CD4-positive, alpha-beta T cell treated with Interleukin-1 beta for 1 hour (primary cell): ENCODE measurements around the gene LYPD4.
"Not testable (repeated sequence)": the region's sequence is repeated elsewhere in the genome, so short reads cannot be mapped to it uniquely, and the experiment has no call there.

ENCODE experiments used
- DNase-seq, 2 donors: peaks; one replicate each; pipeline ENCODE4 v3.0.0-alpha.2; 2020 to 2022

LYPD4 gene, protein sequence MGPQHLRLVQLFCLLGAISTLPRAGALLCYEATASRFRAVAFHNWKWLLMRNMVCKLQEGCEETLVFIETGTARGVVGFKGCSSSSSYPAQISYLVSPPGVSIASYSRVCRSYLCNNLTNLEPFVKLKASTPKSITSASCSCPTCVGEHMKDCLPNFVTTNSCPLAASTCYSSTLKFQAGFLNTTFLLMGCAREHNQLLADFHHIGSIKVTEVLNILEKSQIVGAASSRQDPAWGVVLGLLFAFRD

DNA sequence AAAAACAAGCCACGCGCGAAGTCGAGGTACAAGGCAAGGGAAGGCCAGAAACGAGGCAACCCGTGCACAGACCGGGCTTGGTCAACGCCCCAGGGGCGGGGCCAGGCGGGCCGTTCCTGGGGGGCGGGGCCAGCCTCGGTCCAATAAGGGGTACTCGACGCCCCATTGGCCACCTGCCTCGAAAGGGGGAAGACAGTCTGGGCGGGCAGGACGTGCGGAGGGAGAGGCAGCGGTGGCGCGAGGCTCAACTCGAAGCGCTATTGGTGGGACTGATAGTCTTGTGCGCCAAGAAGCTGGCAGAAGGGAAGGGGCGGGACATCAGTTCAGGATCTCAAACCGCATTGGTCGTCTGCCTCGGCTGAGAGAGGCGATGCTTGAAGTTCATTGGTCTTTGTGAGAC, at the start of gene LYPD4:
Gene LYPD4 (minus strand): TSS at position 83 of the 400 bp plus-strand sequence. CDS start 5,398 bp downstream, outside the sequence.
- no peak for DNase-seq

DNA sequence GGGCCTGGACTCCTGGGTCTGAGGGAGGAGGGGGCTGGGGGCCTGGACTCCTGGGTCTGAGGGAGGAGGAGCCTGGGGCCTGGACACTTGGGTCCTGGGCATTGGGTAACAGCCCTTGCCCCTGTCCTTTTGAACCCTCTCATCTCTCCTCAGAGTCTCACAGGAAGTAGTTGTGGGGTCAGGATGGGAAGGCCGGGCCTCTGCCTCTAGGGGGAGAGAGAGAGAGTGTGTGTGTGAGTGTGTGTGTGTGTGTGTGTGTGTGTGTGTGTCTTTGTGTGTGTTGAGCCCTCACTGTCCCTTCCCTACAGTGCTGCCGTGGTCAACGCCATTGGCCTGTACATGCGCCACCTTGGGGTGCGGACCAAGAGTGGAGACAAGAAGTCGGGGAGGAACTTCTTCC, 49.4 kb upstream of the LYPD4 start:
- DNase-seq, result no peak

DNA sequence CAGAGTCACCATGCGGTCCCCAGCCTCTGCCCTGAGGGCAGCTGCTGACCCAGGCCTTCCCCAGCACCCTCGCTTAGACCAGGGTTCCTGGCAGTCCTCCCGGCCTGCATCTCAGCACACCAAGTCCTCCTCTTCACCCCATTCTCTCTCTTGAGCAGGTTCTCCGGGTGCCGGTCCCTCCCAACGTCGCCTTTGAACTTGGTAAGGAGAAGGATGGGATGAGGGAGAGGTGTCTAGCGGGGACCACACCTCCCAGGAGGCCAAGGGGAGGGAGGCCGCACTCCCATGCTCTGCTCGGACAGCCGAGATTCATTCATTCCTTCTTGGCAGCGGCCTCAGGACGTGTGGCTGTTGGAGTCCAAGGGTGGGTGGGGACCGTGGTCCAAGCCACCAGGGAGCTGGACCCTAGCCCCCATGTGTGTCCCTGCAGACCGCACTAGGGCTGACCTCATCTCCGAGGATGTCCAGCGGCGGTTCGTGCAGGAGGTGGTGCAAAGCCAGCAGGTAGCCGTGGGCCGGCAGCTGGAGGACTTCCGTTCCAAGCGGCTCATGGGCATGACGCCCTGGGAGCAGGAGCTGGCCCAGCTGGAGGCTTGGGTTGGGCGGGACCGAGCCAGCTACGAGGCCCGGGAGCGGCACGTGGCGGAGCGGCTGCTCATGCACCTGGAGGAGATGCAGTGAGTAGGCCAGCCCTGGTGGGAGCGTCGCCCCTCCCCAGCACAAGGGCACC, 47.9 kb upstream of the LYPD4 start:
- DNase-seq, result no peak

DNA sequence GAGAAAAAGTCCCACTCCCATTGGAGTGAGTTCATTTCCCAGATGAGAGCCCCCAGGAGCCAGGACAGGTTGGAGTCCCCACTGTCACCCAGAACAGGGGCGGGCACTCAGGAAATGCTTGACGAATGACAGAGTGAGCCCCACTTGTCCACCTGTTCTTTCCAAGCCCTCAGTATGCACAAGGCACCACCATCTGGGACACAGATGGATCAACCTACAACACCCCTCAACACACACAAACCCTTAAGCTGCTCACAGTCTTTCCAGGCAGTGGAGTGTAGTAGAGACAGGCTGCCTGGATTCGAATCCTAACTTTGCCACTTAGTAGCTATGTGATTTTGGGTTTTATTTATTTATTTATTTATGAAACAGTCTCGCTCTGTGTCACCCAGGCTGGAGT, 46.5 kb upstream of the LYPD4 start:
- no peak for DNase-seq

DNA sequence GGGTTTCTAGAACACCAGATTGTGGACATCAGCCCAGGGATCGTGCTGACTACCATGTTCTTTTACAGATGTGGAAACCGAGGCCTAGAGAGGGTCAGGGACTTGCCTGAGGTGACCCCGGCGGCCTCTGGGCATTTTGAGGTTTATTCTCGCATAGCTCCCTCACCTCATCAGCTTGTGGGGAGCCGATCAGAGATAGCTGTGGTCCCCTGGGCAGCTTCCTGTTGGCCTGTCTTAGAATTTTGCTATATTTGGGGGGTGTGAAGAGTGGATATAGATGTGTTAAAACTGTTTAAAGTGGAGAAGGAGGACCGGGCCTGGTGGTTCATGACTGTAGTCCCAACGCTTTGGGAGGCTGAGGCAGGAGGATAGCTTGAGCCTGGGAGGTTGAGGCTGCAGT, 45.4 kb upstream of the LYPD4 start:
- no peak for DNase-seq

DNA sequence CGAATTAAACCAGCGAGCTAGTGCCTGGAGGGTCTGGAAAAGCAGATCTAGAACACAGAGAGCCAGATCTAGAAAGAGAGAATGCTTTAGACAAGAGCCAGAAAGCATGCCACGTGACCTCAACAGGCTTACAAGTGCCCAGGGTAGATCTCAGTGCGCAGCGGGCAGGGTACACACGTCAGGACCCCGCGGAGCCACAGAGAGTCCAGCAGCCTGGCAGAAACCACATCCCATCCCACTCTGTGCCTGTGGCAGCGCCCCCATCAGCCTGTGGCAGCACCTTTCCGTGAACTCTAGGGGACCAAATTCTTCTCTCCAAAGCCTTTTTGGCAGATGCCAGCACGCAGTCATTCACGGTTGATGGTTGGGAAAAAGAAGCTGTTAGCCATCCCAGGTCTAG, 44.4 kb upstream of the LYPD4 start:
- DNase-seq, result no peak

DNA sequence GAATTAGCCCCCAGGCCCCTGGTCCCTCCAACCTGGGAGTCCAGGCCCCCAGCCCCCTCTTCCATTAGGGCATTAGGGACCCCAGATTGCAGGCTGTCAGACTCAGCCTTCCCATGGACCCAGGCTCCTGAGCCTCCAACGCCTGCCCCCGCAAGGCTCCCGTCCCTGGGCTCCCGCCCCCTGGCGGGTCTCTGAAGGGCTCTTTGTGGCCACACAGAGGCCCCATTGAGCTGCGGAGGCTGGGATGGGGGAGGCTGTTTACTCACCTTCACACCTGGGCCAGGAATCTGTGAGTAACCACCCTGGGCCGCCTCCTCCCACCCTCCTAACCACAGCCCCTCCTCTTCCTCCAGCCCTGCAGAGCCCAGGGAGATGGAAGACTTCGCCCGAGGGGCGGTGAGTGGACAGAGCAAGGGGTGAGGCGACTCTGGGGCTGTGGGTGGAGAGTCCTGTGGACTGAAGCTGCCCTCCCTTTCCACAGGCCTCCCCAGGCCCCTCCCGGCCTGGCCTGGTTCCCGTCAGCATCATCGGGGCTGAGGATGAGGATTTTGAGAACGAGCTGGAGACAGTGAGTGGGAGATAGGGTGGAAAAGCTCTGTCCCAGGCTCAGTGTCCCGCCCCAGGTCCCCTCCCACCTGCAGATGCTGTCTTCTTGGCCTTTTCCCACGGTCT, 43.4 kb upstream of the LYPD4 start:
- peak; percentile 79 to 81 for DNase-seq

DNA sequence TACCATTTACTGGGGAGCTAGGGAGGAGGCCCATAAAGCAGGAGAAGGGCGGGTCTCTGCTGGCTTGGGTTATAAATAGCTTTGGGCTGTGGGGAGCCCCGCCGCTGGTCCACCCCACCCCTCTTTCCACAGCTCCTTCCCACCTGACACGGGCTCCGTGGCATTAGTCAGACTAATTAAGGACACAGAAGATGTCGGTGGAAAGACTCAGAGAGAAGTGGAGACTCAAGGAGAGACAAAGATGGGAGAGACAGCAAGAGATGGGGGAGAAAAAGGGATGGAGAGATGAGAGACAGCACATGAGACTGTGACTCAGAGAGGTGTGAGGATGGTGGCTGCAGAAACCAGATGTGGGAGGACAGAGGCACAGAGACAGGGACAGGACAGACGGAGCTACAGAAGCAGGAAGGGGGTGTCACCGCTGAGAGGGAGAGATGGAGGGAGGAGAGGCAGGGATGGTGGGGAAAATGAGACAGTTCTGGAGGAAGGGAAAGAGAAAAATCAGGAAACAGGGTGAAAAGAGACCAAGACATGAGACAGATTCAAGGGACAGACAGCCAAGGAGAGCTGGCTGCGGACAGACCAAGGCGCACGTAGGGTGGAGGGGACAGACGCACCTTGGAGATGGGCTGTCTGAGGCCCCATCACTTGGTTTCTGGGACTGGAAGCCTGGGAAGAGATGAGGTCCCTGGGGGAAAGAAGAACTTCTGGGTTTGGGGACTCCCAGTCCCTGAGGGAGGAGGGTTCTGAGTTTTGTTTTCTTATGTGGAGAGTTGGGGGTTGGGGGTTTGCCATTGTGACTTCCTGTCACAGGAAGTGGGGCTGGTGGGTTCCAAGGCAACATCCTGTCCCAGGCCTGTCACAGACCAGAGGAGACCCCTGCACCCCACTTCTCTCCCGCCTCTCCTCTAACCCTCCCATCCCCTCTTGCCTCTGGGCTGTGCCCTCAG, 42.6 kb upstream of the LYPD4 start:
- peak; percentile 77 to 78 for DNase-seq

DNA sequence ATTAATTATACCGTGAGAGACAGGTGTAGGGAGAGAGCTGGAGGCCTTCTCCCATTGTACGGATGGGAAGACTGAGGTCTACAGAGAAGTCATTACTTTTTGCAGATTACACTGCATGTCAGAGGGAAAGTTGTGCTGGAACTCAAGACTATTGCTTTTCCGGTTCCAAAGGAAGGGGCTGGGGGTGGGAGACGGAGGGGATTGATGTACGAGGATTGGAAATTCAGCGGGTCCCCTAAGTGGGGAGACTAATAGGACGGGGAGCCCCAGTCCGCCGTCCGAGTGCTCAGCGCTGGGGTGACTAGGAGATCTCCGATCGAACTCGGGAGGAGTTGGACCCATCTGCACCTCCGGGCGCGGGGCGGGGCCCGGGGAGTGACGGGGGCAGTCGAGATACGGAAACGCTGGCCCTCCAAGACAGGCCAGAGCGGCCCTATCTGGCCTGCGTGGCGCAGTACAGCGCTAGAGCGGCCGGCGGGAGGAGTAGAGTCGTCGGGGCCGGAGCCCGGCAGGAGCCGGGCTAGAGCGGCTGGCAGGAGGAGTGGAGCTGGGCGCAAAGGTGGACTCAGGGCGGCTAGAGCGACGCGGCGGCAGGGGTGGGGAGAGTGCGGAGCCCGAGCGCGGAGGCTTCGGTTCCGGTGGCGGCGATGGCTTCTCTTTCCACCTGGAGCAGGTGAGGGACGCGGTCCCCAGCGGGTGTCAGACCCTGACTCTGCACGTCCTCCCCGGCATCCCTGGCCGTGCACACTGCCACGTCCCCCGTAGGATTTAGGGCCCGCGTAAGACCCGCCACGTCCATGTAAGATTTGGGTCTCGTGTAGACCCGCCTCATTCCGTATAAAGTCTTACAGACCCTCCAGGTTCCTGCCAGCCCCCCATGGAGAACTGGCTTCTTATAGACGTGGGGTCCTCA, 39.6 kb upstream of the LYPD4 start:
- peak; percentile 90 to 95 for DNase-seq

DNA sequence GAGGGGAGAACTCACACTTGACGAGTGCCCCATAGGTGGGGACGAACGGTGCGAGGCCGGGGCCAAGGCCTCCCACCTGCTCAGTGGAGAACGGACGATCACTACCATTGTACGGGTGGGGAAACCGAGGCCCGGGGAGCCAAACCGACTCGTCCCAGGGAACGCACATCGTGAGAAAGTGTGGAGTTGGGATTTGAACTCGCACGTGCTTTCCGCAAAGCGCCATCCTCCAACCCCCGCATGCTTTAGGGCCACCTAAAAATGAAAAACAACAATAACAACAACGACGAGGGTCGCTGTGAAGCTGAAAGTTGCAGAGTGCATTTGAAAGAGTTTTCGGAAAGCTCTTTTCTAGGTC, 39.0 kb upstream of the LYPD4 start:
- DNase-seq, result no peak

DNA sequence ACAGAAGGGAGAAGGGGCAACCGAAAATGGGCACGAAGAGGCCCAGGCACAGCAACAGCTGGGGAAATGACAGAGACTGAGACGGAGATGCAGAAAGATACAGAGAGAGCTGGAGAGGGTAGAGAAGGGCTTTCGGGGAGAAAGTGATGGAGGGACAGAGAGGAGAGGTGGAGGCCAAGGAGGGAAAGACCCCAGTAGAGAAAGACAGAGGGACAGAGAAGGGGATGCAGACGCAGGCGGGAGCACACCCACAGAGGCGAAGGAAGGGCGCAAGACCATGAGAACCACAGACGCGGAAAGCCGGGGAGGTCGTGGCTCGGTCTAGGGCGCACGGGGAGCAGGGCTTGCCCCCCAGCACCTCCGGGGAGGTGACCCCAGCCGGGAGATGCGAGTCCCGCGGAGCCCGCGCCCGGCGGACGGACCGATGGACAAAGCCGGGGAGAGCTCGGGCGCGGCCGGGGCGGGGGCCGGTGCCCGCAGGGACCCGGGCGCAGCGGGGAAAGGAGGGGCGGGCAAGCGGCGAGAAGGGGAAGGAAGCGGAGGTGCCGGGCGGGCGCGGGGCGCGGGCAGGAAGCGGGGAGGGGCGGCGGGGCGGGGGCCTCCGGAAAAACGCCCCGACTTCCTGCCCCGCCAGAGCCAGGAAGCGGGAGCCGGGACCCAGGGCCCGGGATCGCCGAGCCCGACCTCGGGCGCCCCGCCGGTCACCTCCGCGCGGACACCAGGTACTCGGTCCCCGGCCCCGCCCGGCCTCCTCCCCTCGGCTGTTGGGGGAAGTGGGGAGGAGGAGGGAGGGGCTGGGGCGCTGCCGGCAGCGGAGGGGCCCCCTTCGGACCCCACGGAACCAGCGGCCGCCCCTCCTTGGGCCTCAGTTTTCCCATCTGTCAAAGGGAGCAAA, 38.3 kb upstream of the LYPD4 start, which contains the start of gene ARHGEF1:
Gene ARHGEF1 (plus strand): TSS at position 617 of the 895 bp plus-strand sequence. CDS start 4,899 bp downstream, outside the sequence.
- peak; percentile 55 to 57 for DNase-seq

DNA sequence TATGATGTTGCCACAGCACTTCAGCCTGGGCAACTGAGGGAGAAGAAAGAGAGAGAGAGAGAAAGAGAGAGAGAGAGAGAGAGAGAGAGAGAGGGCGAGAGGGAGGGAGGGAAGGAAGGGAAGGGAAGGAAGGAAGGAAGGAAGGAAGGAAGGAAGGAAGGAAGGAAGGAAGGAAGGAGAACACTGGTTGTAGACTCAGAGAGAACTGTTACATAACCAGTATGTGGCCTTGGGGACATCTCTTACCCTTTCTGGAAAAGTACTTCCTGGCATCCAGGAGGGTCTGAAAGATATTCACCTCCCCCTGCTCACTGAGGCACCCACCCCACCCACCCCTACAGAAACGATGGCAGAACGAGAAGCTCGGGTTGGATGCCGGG, 35.8 kb upstream of the LYPD4 start:
- no peak for DNase-seq

DNA sequence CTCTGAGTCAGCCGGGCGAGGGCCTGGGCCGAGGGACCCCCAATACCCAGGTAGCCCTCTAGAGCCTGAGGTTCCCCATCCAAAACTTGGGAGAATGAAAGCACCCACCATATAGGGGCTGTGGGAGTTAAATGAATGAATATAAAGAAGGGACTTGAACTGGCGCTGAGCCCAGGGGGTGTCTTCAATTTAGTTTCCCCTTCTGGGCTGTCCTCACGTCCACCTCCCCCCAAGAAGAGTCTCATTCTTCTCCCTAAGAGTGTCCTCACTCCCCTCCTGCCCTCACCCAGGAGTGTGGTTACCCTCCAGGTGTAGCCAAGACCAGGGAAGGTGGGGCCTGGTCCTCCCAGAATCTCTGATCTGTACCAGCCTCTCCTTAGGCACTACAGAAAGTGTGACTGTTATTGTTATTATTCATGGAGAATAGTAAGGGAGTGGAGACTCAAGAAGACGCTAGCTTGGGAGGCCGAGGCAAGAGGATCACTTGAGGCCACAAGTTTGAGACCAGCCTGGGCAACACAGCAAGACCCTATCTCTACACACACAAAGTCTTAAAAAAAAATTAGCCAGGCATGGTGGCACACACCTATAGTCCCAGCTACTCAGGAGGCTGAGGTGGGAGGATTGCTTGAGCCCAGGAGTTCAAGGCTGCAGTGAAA, 35.3 kb upstream of the LYPD4 start:
- no peak for DNase-seq

DNA sequence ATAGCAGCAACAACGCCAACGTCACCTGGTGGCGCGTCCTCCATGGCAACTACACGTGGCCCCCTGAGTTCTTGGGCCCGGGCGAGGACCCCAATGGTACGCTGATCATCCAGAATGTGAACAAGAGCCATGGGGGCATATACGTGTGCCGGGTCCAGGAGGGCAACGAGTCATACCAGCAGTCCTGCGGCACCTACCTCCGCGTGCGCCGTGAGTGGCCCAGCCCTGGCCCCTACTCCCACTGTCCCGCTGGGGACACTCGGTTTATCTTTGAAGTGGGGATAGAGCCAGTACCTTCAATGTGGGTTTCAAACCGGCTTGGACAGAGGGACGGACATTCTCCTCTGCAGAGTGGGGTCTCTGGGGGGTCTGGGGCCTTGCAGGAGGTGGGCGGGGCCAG, 34.6 kb upstream of the LYPD4 start:
- no peak for DNase-seq

DNA sequence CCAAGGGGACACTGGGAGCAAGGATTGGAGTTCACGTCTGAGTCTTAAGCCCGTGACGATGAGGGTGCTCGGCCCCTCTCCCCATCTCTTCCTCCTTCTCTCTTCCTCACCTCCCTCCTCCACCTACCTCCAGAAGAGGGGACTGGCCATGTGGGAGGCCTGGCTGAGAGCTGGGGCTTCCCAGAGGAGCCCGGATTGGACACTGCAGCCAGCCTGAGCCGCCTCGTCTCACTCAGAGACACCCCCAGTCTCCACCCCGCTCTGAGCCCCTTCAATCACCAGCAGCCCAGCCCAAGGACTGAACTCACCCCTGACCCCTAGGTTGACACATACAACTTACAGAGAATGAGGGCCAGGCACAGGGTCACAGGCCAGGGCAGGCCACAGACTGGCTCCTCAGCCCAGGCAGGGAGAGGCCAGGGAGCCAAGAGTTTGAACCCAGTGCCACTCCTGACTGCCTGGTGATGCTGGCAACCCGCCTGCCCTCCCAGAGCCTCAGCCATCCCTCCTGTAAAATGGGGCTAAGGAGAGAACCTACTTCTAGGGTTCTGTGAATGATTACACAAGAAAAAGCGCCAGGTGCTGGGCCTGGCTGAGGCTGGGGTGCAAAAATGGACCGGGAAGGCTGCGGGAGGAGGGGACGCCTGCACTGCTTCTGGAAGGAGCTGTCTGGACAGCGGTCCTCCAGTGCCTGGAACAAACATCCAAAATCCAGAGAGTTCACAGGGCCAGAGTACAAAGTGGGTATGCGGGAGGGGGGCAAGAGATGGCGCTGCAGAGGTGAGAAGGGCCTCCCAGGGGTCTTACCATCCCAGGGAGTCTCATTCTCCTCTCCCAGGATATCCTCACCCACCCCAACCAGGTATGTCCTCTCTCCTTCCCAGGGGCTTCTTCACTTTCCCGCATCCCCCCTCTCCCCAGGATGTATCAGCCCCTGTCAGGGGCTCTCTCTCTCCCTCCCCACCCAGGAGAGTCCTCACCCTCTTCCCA, 33.7 kb upstream of the LYPD4 start:
- DNase-seq, result peak in 1 of 2 donors; percentile 54

DNA sequence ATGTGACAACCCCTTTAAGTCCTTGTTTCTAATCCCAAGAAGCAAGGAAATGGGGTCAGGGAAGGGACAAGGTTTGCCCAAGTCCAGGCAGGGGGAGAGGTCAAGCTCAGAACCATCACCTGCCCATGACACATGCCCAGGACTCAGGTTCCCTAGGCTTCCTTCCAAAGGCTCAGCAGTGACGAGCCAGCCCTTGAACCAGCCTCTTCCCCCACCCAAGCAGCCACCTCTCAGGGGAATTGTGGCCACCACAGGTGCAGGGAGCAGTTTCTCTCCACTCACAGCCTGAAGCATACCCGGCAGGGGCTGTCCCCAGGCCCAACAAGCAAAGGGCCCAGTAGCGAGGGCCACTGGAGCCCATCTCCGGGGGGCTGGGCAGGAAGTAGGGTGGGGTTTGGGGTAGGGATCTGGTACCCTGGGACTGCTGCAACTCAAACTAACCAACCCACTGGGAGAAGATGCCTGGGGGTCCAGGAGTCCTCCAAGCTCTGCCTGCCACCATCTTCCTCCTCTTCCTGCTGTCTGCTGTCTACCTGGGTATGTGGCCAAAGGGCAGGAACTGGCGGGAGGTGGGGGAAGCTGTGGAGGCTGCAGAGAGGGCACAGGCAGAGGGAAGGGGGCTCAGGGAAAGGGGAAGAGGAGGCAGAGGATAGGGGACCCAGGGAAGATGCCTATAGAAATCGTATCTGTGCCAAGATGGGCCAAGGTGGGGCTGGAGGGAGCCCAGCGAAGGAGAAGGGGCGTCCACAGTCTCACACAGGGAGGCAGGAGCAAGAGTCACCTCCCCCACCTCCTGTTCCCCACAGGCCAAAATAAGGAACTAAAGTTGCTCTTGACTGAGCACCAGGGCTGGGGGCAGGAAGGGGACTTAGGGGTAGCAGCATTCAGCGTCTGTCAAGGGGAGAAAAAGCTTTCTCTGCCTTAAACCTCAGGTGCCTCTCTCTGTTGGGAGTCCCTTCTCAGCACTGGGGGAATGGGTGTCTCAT, 32.7 kb upstream of the LYPD4 start, which contains the start of gene CD79A:
Gene CD79A (plus strand): TSS at position 433 of the 986 bp plus-strand sequence. CDS start 26 bp downstream, at position 459.
- DNase-seq, result peak in 1 of 2 donors; percentile 90

DNA sequence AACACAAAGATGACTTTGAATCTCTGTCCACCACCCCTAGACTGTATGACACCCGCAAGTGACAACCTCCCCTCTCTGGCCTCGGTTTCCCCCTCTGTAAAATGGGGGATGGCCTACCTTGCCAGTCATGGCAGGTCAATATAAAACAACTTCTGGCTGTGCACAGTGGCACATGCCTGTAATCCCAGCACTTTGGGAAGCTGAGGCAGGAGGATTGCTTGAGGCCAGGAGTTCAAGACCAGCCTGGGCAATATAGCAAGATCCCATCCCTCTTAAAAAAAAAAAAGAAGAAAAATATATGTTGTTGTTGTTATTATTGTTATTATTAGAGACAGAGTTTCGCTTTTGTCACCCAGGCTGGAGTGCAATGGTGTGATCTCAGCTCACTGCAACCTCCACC, 31.5 kb upstream of the LYPD4 start:
- not testable (repeated sequence) for DNase-seq
